ENCODE measurements around the gene MAP3K20. TPM values are rescaled to one million over a fixed set of nuclear protein-coding genes. Genes with fewer than 3 reads are reported as not detected.

Gene MAP3K20
- total RNA-seq, 5 donors from 2014 or later (not counting 1 experiment from before 2014, with no cell fraction given), result 1.1 to 3.0 (median 1.4) TPM

DNA sequence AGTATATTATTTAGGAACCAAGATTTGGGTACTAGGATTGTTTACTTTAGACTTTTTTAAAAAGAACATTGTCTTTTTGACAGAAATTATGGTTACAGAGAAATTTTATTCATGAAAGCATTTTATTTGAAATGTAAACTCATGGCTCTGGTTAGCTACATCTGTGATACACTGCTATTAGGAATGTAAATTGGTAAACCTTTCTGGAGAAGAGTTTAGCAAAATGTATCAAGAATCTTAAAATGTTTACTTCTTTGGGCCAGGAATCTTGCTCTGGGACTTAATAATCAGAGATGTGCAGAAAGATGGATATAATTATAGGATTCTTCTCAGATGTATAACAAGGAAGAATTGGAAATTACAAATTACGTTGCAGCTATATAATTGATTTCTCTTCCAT, 19.7 kb downstream of the MAP3K20 start:
- Histone ChIP-seq H3K9me3 (no peaks in the 10 kb centered on the region), H3K27me3 (replicated peaks in 1 of 2; ENCODE audit: control insufficient read depth in 2 of 2, extremely low read depth in 1 of 2, insufficient read depth in 2 of 2, low read length in 1 of 2) (no peaks in the 10 kb centered on the region), H3K27ac (ENCODE audit: low read length) (no peak overlapping the region), H3K4me1 (ENCODE audit: control insufficient read depth in 1 of 2, extremely low read depth in 1 of 2, insufficient read depth in 2 of 2, low read length in 2 of 2) (no peaks in the 10 kb centered on the region), H3K36me3 (ENCODE audit: control insufficient read depth in 2 of 2, extremely low read depth in 1 of 2, insufficient read depth in 1 of 2, low read length in 1 of 2) (no peaks in the 10 kb centered on the region), H3K4me3 (ENCODE audit: control insufficient read depth in 1 of 2, extremely low read depth in 1 of 2, low read length in 1 of 2) (no peak overlapping the region)
- no peaks in the 10 kb centered on the region for H3K9me3 Mint-ChIP-seq
- H3K4me3 Mint-ChIP-seq, result no peak overlapping the region
- H3K27me3 Mint-ChIP-seq, result peaks cover 2 to 3% of the 10 kb centered on the region in 2 donors
- WGBS (ENCODE audit: insufficient coverage), result no CpG with 5 or more reads among the region's 1 CpG
- H3K27ac Mint-ChIP-seq, result no peak overlapping the region
- no peaks in the 10 kb centered on the region for H3K36me3 Mint-ChIP-seq
- ChIA-PET CTCF (interaction anchor here in 1 of 2 donors (1.0 kb wide), 1 partner anchor 68 kb away, joined by 4 read pairs; no protein-coding TSS in a partner anchor), POLR2A (no interaction called here)
- ATAC-seq (replicated peaks in 1 of 4), result no peak
- no peak for DNase-seq
- H3K4me1 Mint-ChIP-seq, result no peaks in the 10 kb centered on the region

DNA sequence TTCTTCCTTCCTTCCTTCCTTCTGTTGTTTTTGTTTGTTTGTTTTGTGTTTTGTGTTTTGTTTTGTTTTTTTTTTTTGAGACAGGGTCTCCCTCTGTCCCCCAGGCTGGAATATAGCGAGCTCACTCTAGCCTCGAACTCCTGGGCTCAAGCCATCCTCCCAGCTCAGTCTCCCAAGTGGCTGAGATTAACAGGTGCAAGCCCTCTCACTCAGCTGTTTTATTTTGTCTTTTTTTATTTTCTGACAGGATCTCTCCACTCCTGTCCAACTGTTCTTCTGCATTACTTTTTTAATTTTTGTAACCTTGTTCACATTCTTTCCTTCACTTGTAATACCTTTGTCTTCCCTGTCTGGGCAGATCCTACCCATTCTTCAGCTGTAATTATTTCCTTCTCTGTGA, 23.6 kb downstream of the MAP3K20 start:
- Histone ChIP-seq H3K4me3 (ENCODE audit: control insufficient read depth in 1 of 2, extremely low read depth in 1 of 2, low read length in 1 of 2) (no peak overlapping the region), H3K9me3 (no peaks in the 10 kb centered on the region), H3K27me3 (replicated peaks in 1 of 2; ENCODE audit: control insufficient read depth in 2 of 2, extremely low read depth in 1 of 2, insufficient read depth in 2 of 2, low read length in 1 of 2) (no peaks in the 10 kb centered on the region), H3K4me1 (ENCODE audit: control insufficient read depth in 1 of 2, extremely low read depth in 1 of 2, insufficient read depth in 2 of 2, low read length in 2 of 2) (peaks cover 0 to 2% of the 10 kb centered on the region in 2 experiments), H3K27ac (ENCODE audit: low read length) (no peak overlapping the region), H3K36me3 (ENCODE audit: control insufficient read depth in 2 of 2, extremely low read depth in 1 of 2, insufficient read depth in 1 of 2, low read length in 1 of 2) (no peaks in the 10 kb centered on the region)
- Mint-ChIP-seq H3K27me3 (no peaks in the 10 kb centered on the region), H3K27ac (no peak overlapping the region), H3K4me3 (no peak overlapping the region), H3K4me1 (peaks cover 0 to 12% (median 0%) of the 10 kb centered on the region in 3 donors), H3K36me3 (no peaks in the 10 kb centered on the region), H3K9me3 (no peaks in the 10 kb centered on the region)
- DNase-seq (no peak), ATAC-seq (replicated peaks in 1 of 4) (no peak)
- POLR2A ChIA-PET, result no interaction called here
- no CpG with 5 or more reads among the region's 2 CpGs for WGBS (ENCODE audit: insufficient coverage)
- CTCF ChIA-PET, result no interaction called here

DNA sequence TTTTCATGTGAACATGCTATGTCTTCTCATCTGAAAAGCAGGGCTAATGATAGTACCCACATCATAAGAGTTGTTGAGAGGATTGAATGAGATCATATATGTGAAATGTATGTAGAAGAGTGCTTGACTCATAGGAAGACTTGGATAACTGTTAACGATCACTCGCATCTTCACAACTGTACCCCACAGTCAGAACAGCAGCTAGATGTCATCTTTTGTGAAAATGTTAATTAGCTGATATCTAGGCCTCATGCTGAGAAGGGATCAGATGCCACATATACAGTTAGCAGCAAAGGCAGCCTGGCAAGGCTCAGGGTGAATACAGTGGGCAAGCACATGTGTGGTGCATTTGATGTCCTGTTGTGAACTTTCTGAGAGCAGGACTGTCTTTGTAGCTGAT, 24.2 kb downstream of the MAP3K20 start:
- Histone ChIP-seq H3K27ac (ENCODE audit: low read length) (no peak overlapping the region), H3K27me3 (replicated peaks in 1 of 2; ENCODE audit: control insufficient read depth in 2 of 2, extremely low read depth in 1 of 2, insufficient read depth in 2 of 2, low read length in 1 of 2) (no peaks in the 10 kb centered on the region), H3K4me1 (ENCODE audit: control insufficient read depth in 1 of 2, extremely low read depth in 1 of 2, insufficient read depth in 2 of 2, low read length in 2 of 2) (peaks cover 0 to 2% of the 10 kb centered on the region in 2 experiments), H3K36me3 (ENCODE audit: control insufficient read depth in 2 of 2, extremely low read depth in 1 of 2, insufficient read depth in 1 of 2, low read length in 1 of 2) (no peaks in the 10 kb centered on the region), H3K9me3 (no peaks in the 10 kb centered on the region), H3K4me3 (ENCODE audit: control insufficient read depth in 1 of 2, extremely low read depth in 1 of 2, low read length in 1 of 2) (no peak overlapping the region)
- ATAC-seq (replicated peaks in 1 of 4) (no peak), DNase-seq (no peak)
- Mint-ChIP-seq H3K4me3 (no peak overlapping the region), H3K27ac (no peak overlapping the region), H3K4me1 (peaks cover 0 to 12% (median 0%) of the 10 kb centered on the region in 3 donors), H3K27me3 (no peaks in the 10 kb centered on the region), H3K36me3 (no peaks in the 10 kb centered on the region), H3K9me3 (no peaks in the 10 kb centered on the region)
- ChIA-PET POLR2A (no interaction called here), CTCF (no interaction called here)
- WGBS (ENCODE audit: insufficient coverage), result no CpG with 5 or more reads among the region's 2 CpGs

DNA sequence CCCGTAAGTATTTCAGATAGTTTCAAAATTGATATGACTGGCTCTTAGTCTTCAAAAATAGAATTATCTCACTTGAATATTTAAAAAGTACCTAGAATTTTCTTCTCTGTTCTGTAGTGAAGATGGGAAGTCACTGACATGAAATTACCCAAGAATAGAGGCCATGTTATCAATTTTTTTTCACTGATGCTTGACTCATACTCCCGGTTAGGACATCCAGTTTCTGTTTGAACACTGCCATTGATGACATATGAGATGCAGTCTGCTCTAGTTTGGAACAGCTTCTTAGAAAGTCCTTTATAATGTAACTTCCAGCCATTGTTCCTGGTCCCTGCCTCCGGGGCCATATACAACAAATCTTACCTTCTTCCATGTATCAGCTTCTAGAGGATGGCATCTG, 26.0 kb downstream of the MAP3K20 start:
- ATAC-seq (replicated peaks in 1 of 4) (no peak), DNase-seq (no peak)
- Histone ChIP-seq H3K36me3 (ENCODE audit: control insufficient read depth in 2 of 2, extremely low read depth in 1 of 2, insufficient read depth in 1 of 2, low read length in 1 of 2) (no peaks in the 10 kb centered on the region), H3K9me3 (no peaks in the 10 kb centered on the region), H3K4me3 (ENCODE audit: control insufficient read depth in 1 of 2, extremely low read depth in 1 of 2, low read length in 1 of 2) (no peak overlapping the region), H3K27ac (ENCODE audit: low read length) (no peak overlapping the region), H3K27me3 (replicated peaks in 1 of 2; ENCODE audit: control insufficient read depth in 2 of 2, extremely low read depth in 1 of 2, insufficient read depth in 2 of 2, low read length in 1 of 2) (no peaks in the 10 kb centered on the region), H3K4me1 (ENCODE audit: control insufficient read depth in 1 of 2, extremely low read depth in 1 of 2, insufficient read depth in 2 of 2, low read length in 2 of 2) (peaks cover 0 to 2% of the 10 kb centered on the region in 2 experiments)
- no CpG with 5 or more reads among the region's 3 CpGs for WGBS (ENCODE audit: insufficient coverage)
- Mint-ChIP-seq H3K36me3 (no peaks in the 10 kb centered on the region), H3K27ac (no peak overlapping the region), H3K27me3 (no peaks in the 10 kb centered on the region), H3K4me3 (no peak overlapping the region), H3K4me1 (peaks cover 0 to 12% (median 0%) of the 10 kb centered on the region in 3 donors), H3K9me3 (no peaks in the 10 kb centered on the region)
- CTCF ChIA-PET, result interaction anchor here in 1 of 2 donors (0.8 kb wide), 1 partner anchor 109 kb away, joined by 3 read pairs; no protein-coding TSS in a partner anchor
- POLR2A ChIA-PET, result no interaction called here

DNA sequence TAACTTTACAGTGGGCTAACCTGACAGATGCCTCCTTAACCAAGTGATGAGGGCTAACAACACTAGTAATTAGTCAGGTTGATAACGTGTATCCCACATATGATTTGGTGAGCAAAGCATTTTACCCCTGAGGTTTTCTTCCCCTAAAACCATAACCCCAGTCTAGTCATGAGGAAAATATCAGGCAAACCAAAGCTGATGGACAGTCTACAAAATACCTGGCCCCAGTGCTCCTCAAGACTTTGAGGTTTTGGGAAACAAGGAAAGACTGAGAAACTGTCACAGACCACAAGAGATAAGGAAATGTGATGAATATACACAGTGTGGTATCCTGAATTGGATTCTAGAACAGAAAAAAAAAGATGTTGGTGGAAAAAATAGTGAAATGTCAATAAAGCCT, 28.5 kb downstream of the MAP3K20 start:
- H3K9me3 Mint-ChIP-seq, result no peaks in the 10 kb centered on the region
- no peak overlapping the region for H3K27ac Mint-ChIP-seq
- Histone ChIP-seq H3K36me3 (ENCODE audit: control insufficient read depth in 2 of 2, extremely low read depth in 1 of 2, insufficient read depth in 1 of 2, low read length in 1 of 2) (no peaks in the 10 kb centered on the region), H3K9me3 (no peaks in the 10 kb centered on the region), H3K27ac (ENCODE audit: low read length) (no peak overlapping the region), H3K27me3 (replicated peaks in 1 of 2; ENCODE audit: control insufficient read depth in 2 of 2, extremely low read depth in 1 of 2, insufficient read depth in 2 of 2, low read length in 1 of 2) (no peaks in the 10 kb centered on the region), H3K4me3 (ENCODE audit: control insufficient read depth in 1 of 2, extremely low read depth in 1 of 2, low read length in 1 of 2) (no peak overlapping the region), H3K4me1 (ENCODE audit: control insufficient read depth in 1 of 2, extremely low read depth in 1 of 2, insufficient read depth in 2 of 2, low read length in 2 of 2) (peaks cover 0 to 2% of the 10 kb centered on the region in 2 experiments)
- no peaks in the 10 kb centered on the region for H3K27me3 Mint-ChIP-seq
- ChIA-PET CTCF (no interaction called here), POLR2A (no interaction called here)
- H3K4me3 Mint-ChIP-seq, result no peak overlapping the region
- WGBS (ENCODE audit: insufficient coverage), result no CpG with 5 or more reads among the region's 1 CpG
- DNase-seq (no peak), ATAC-seq (replicated peaks in 1 of 4) (no peak)
- H3K4me1 Mint-ChIP-seq, result peaks cover 0 to 12% (median 0%) of the 10 kb centered on the region in 3 donors
- no peaks in the 10 kb centered on the region for H3K36me3 Mint-ChIP-seq

DNA sequence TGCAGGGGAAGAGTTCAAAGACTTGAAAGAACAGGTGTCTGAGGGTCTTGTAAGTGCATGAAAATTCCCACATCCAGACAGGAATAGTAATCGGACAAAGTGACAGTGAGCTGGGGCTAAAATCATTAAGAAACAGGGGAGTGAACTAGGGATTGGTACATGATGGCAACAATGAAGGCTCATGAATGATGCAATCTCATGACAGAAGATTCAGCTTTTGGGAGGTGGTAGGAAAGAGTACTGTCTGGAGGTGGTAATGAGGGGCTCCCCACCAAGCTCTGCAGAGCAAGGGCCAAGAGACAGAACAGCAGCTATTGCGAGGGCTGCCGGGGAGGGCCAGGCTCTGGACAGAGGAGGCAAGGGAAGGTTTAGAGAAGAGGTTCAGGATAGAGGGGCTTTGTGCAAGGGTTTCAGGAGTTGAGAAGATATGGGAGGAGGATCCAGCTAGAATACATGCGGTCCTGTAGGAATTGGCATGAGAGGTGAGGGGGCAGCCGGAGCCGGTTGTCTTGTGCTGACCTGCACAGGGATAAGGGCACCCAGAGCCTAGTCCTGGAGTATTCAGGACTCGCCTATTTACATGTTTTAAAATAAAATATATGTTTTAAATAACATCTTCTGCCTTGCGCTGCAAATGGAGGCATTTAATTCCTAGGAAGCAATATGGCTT, 31.4 kb downstream of the MAP3K20 start:
- H3K27me3 ChIP-seq (replicated peaks in 1 of 2; ENCODE audit: control insufficient read depth in 2 of 2, extremely low read depth in 1 of 2, insufficient read depth in 2 of 2, low read length in 1 of 2), result no peaks in the 10 kb centered on the region
- no peak for ATAC-seq (replicated peaks in 1 of 4)
- H3K27ac Mint-ChIP-seq, result no peak overlapping the region

More for the DNA sequence above, 31.4 kb downstream of the MAP3K20 start:
- peaks cover 0 to 4% of the 10 kb centered on the region in 2 donors for H3K27me3 Mint-ChIP-seq
- Histone ChIP-seq H3K4me1 (ENCODE audit: control insufficient read depth in 1 of 2, extremely low read depth in 1 of 2, insufficient read depth in 2 of 2, low read length in 2 of 2) (peaks cover 0 to 2% of the 10 kb centered on the region in 2 experiments), H3K9me3 (no peaks in the 10 kb centered on the region), H3K4me3 (ENCODE audit: control insufficient read depth in 1 of 2, extremely low read depth in 1 of 2, low read length in 1 of 2) (no peak overlapping the region), H3K27ac (ENCODE audit: low read length) (no peak overlapping the region), H3K36me3 (ENCODE audit: control insufficient read depth in 2 of 2, extremely low read depth in 1 of 2, insufficient read depth in 1 of 2, low read length in 1 of 2) (no peaks in the 10 kb centered on the region)
- WGBS (ENCODE audit: insufficient coverage), result 100% methylated on average over 4 of the region's 8 CpGs
- ChIA-PET POLR2A (no interaction called here), CTCF (no interaction called here)
- H3K36me3 Mint-ChIP-seq, result no peaks in the 10 kb centered on the region
- peaks cover 0 to 8% (median 0%) of the 10 kb centered on the region in 3 donors for H3K4me1 Mint-ChIP-seq
- no peak for DNase-seq
- peaks cover 0 to 4% (median 0%) of the 10 kb centered on the region in 3 donors for H3K9me3 Mint-ChIP-seq
- no peak overlapping the region for H3K4me3 Mint-ChIP-seq
